ENCODE data around the gene MARCHF10.

- no peak for TF ChIP-seq CTCF (conservative IDR thresholded peaks at IDR 0.05)
- no peak for TF ChIP-seq ZFX (IDR thresholded peaks at IDR 0.05)
Measured at GRCh38 chr17:62675260-62675659, 132.9 kb downstream of the MARCHF10 start.
